HuH-7 (cell line): ENCODE measurements around the gene IL11.
A peak's percentile ranks its signal among the peaks of the same experiment; 100 is the strongest.

Experiments used
- DNase-seq: peaks from one replicate; pipeline ENCODE4 v3.0.0; 2011; ENCODE audit warnings: low spot score

Gene IL11

GRCh38 chr19:55372316-55373081, 2.2 kb upstream of the IL11 start:
- no peak for DNase-seq

DNA sequence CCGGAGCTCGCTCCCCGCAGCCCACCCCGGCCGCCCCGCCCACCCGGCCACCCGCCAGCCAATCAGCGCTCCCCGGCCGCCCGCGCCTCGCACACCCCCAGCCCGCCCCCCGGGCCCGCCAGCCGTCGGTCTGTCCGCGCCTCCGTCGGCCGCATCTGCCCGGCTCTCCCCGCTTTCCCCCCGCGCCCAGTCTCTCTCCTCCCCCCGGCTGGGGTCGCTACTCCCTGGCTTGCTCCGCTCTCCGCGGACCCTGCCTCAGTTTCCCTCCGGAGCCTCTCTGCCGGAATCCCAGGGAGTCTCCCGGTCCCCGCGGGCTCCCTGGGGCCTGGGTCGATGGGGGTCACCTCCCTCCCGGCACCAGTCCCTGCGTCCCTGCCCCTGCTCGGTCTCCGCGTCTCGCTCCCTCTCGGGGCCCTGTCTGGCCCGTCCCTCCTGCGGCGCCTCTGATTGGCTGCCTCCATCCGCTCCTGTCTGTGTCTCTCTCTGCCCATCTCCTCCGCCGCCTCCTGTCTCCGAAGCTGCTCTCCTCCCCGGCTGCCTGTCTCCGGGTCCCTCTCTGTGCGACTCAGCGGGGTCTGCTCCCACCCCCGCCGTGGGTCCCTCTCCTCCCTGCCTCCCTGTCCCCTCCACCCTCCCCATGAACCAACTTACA, 484 bp downstream of the IL11 start:
- DNase-seq: peak; percentile 91

DNA sequence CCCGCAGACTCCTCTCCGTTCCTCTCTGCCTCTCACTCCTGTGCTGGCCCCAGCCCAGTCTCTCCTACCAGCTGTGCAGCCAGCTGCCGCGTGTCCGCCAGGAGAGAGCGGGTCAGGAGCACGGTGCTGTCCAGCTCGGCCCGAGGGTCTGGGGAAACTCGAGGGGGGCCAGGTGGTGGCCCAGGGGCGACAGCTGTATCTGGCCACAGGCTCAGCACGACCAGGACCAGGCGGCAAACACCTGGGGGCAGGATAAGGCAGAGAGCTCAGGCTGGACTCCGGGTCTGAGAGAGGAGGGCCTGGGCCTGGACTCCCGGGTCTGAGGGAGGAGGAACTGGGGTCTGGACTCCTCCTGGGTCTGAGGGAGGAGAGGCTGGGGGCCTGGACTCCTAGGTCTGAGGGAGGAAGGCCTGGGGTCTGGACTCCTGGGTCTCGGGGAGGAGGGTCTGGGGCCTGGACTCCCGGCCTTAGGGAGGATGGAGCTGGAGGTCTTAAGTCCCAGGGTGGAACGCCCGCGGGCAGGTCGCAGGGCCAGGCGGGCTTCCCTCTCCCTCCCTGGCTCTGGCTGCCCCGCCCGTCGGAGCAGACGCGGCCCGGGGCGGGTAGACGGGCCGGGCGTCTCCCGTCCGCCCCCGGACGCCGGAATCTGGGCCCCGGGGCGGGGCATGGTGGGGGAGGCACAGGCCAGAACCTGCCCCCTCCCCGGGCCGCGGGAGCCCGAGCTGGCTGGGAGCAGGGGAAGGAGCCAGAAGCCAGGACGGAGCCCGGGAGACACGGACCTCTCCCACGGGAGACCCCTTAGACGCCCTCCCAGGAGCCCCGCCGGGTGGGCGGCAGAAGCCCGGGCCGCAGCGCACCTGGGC, 1.3 kb downstream of the IL11 start:
- DNase-seq: peak; percentile 61

DNA sequence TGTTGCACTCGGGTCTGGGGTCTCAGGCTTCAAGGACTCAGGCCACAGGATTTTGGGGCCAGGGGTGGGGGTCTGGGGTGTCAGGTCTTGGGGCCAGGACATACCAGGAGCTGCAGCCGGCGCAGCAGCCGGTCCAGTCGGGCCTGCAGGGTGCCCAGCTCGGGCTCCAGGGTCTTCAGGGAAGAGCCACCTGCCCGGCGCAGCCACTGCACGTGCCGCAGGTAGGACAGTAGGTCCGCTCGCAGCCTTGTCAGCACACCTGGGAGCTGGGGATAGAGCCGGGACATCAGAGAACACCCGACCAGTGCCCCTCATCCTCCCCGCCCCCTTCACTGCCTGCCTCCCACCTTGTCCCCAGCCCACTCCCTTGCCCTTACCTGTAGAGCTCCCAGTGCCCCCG, 2.2 kb downstream of the IL11 start:
- DNase-seq: no peak

GRCh38 chr19:55366790-55367189, 3.5 kb downstream of the IL11 start:
- no peak for DNase-seq

- no peak for DNase-seq
These were observed 4.3 kb downstream of the IL11 start for GRCh38 chr19:55365964-55366363.

- no peak for DNase-seq
These were observed 5.0 kb downstream of the IL11 start for GRCh38 chr19:55365245-55365644.

DNA sequence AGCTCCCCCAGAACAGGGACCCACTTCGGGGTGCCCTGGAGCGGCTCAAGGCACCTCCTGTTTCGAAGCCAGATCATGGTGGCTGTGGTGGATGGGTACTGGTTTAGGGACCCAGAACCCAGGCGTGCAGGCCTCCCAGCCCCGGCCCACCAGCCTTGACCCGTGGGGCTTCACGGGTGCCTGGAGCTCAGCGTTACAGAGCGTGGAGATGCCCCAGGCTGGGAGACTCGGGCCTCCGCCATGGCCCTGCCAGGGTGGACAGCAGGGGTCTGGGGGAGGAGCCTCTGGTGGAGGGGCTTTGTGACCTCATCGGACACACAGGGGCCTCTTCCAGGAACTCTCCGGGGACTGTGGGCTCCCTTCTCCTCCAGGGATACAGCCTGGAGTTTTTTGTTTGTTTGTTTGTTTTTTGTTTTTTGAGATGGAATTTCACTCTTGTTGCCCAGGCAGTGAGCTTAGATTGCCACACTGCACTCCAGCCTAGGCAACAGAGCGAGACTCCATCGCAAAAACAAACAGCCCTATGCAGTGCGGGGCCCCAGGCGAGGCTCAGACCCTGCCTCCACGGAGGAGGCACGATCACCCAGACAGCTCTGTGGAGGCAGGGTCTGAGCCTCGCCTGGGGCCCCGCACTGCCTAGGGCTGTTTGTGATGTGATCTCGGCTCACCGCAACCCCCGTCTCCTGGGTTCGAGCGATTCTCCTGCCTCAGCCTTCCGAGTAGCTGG, 7.1 kb downstream of the IL11 start, which contains the start of gene GARIN5B:
TSS of gene GARIN5B (minus strand) at position 271 of the 727 bp plus-strand sequence. CDS start at position 77, 194 bp downstream.
- DNase-seq: no peak

GRCh38 chr19:55362174-55362989, 7.9 kb downstream of the IL11 start:
- no peak for DNase-seq

DNA sequence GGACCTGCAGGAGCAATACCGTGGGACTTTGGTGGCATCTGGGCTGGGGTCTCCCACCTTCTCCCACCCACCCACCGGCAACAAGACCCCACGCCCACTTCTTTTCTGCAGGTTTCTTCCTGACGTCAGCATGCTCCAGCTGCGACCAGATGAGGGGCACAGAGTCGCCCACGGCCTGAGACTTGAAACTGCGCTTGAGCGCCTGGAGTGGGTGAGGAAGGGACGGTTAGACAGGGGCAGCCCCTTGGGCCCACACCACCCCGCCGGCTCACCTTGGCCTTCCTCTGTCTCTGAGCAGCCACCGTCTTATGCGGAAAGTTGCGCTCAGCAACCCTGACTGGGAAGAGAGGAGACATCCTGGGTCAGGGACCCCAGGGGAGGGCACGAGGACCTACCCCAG, 9.4 kb downstream of the IL11 start:
- DNase-seq: no peak

DNA sequence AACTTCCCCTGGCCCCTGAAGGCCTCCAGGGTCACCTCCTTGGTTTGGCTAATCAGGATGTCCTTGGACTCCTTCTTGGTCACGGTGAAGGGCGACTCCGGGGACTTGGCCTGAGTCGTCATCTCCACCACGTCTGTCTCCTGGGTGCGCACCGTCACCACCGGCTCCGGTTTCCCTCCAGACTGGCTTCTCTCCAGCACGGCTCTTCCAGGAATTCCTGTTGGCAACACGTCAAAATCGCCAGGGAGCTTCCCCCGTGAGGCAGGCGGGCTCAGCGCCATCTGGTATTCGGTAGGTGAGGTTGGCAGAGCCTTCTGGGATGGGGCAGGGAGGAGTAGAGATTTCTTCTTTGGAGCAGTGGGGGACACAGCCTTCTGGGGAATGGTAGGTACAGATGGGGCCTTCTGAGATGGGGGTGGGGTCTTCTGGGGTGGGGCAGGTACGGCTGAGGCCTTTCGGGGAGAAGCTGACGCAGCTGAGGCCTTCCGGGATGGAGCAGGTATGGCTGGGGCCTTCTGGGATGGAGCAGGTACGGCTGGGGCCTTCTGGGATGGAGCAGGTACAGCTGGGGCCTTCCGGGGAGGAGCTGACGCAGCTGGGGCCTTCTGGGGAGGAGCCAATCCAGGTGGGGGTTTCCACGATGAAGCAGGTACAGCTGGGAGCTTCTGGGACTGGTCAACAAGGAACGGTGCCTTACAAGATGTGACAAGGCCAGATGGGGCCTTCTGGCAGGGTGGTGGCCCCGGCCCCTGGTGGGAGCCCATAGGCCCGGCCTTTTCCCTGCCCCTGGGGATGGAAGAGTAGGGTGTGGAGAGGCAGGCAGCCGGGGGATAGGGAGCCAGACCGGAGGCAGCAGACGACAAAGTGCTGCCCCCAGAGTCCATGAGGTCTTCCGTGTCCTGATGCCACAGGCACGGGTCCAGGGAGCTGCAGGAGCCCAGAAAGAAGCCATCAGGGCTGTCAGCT, 11.0 kb downstream of the IL11 start:
- DNase-seq: no peak

DNA sequence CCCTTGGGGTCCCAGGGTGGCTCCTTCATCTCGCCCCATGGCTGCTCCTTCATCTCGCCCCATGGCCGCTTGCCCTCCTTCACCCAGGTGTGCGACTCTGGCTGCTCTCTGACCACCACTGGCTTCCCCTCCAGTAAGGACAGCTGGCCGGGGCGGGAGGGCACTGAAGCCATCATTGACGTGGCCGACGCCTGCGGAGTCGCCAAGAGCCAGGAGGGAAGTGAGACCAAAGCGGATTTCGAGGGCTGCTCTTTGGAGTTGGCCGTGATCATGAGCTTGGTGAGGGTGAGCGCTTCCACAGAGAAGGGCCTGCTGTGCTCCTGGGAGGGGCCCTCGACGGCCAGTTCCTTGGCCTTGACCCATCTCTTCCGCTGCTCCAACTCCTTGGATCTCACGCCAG, 11.8 kb downstream of the IL11 start:
- DNase-seq: no peak

GRCh38 chr19:55355213-55355821, 14.9 kb downstream of the IL11 start:
- DNase-seq: no peak

- no peak for DNase-seq
These were observed 15.5 kb downstream of the IL11 start, which contains the start of gene COX6B2 for GRCh38 chr19:55354698-55355212. TSS of gene COX6B2 (minus strand) at chr19:55354719. CDS start at chr19:55354521, 198 bp downstream.

DNA sequence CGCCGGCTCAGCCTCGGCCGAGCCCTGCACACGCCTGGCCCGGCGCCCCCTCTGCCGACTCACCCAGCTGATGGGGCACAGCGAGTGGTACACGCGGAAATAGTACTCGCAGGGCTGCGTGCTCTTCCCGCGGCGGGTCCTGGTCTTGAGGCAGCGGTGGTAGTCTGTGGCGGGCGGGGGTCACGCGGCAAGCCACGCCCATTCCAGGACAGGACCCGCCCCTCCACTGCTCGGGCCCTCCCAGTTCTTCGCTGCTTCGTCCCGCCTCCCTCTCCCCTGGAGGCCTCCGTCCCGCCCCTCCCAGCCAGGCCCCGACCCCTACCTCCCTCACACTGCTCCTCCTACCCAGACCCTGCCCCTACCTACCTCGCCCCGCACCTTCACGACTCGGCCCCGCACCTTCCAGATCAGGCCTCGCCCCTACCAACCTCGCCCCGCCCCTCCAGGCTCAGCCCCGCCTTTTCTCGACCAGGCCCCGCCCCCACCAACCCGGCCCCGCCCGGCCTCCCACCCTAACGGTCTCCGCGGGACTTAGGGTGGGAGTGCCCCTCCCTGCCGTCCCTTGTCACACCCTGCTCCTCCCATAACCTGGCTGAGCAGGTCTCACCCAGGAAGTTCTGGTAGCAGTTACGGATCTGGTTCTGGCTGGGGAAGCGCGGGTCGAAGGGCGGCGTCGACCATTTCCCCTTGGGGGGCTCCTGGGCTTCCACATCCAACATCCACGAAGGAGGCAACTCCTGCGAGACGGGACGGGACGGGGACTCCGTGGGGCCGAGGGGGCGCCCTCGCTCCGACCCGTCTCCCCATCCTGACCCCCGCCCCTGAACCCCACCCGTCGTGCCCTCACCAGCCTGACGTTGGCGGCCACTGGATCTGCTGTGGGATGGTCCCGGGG, 16.2 kb downstream of the IL11 start:
- peak; percentile 93 for DNase-seq

DNA sequence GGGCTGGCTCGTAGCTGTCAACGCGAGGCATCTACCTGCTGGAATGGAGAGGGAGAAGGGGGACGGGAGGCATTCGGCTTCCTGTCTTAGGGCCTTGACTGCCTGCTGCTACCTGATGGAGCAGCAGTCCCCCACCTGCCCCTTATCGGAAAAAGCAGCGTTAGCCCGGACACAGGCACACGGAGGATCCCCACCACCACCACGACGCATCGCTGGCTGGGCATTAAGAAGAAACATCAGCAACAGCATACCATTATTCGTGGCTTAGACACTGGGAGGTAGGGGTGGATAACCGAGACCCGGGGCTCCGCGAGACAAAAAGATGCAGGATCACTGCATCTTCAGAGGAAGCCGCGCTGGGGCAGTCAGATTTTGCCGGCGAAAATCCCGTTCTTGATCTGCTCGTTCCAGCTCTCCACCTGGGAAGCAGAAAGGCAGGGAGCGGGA, 16.9 kb downstream of the IL11 start:
- DNase-seq: no peak

DNA sequence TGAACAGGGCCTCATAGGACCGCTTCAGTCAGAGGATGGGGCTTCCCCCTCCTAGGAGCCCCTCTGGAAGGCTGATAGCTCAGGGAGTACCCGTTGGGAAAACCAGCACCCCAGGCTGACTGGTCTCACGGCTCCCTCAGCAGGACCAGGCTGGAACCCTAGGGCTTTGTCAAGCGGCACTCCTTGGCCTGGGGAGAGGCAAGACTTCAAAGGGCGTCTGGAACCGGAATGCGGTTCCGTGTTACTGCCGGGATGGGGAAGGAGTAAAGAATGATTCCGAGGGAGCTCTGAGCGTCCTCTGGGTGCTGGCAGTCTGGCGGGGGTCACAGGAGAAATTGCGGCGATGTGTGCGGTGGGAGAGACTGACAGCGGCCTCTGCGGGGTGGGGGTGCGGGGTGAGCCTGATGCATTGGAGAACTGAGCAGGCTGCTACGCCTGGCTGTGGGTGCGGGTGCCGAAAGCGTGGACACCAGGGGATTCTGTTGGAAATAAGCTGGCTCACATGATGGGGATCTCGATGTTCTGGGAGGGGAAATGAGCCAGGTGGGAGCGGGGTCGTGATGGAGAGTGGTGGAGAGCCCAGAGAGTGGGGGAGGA, 17.6 kb downstream of the IL11 start:
- no peak for DNase-seq

DNA sequence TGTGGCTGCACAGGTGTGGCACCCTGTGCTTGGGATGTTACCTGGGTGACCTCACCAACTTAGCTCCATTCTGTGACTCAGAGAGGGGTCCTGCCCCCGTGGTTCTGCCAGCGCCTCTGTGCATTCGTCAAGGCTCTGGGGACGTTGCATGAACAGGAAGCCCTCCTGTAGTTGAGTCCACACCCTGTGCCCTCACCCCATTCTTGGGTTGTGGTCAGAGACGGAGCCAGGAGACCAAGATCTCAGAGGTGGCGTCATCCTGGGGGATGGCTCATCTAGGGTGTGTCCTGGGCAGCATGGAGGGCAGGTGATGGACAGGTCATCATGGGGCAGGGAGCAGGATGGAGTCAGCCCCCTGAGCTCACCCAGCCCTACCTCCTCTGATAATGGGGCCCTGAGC, 18.2 kb downstream of the IL11 start:
- DNase-seq: no peak
